ENCODE measurements around the gene GGA2. TPM values are rescaled to one million over a fixed set of nuclear protein-coding genes. Genes with fewer than 3 reads are reported as not detected.

The GGA2 gene
- polyA plus RNA-seq, 2 donors: 12.6 to 15.9 TPM

DNA sequence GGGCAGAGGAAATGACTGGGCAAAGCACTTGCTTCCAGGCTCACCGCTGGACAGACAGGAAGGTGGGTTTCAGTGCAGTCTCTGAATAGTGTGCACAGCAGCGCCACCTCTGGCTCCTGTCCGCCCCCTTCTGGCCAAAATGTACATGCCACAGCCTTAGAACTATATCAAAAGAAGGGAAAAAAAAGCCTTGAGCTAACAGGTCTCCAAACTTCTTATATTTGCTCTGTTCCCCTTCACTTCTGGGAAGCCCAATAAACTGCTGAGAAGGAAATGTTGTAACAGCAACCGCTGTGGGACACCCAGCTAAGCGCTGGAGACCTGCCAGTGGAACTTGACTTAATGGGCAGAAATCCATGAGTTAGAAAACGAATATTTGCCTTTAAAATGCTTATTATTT lies 74.8 kb downstream of the GGA2 start:
- peaks cover 0 to 4% of the 10 kb centered on the region in 2 donors for H3K36me3 ChIP-seq (ENCODE audit: control insufficient read depth in 2 of 2, insufficient read depth in 2 of 2, low read length in 1 of 2)
- H3K4me3 ChIP-seq (ENCODE audit: low read depth in 1 of 2, low read length in 2 of 2): no peak overlapping the region
- H3K4me1 ChIP-seq (ENCODE audit: control insufficient read depth in 2 of 2, insufficient read depth in 2 of 2, low read length in 1 of 2): no peaks in the 10 kb centered on the region
- H3K9me3 ChIP-seq (ENCODE audit: control insufficient read depth in 2 of 2, insufficient read depth in 1 of 2, low read depth in 1 of 2, low read length in 1 of 2): no peaks in the 10 kb centered on the region
- H3K27ac ChIP-seq (ENCODE audit: low read depth in 2 of 2, low read length in 1 of 2): no peak overlapping the region
- 44 to 48% methylated on average over 6 of the region's 6 CpGs for WGBS, 2 donors
- no peaks in the 10 kb centered on the region for H3K27me3 ChIP-seq (ENCODE audit: control insufficient read depth in 1 of 2, insufficient read depth in 2 of 2, low read length in 2 of 2)

DNA sequence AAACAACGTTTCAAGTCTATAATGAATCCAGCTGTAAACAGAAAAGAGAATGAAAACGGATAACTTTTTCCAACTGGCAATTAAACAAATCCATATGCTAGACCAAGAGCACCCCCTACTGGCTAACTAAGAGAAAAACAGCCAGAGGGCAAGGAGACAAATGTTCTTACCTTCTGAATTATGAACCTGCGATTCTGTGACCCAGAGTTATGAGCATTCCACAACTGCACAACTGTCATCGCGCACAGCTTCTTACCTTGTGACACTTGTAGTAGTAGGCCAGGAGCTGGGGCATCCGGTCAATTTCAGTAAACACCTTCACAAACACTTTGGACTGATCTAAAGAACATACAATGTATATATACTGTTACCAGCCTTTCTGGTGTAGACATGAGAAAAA lies 75.9 kb downstream of the GGA2 start:
- H3K27me3 ChIP-seq (ENCODE audit: control insufficient read depth in 1 of 2, insufficient read depth in 2 of 2, low read length in 2 of 2): no peaks in the 10 kb centered on the region
- H3K36me3 ChIP-seq (ENCODE audit: control insufficient read depth in 2 of 2, insufficient read depth in 2 of 2, low read length in 1 of 2): peaks cover 0 to 4% of the 10 kb centered on the region in 2 donors
- H3K27ac ChIP-seq (ENCODE audit: low read depth in 2 of 2, low read length in 1 of 2): no peak overlapping the region
- H3K9me3 ChIP-seq (ENCODE audit: control insufficient read depth in 2 of 2, insufficient read depth in 1 of 2, low read depth in 1 of 2, low read length in 1 of 2): no peaks in the 10 kb centered on the region
- H3K4me3 ChIP-seq (ENCODE audit: low read depth in 1 of 2, low read length in 2 of 2): no peak overlapping the region
- 17 to 19% methylated on average over 6 of the region's 6 CpGs for WGBS, 2 donors
- no peaks in the 10 kb centered on the region for H3K4me1 ChIP-seq (ENCODE audit: control insufficient read depth in 2 of 2, insufficient read depth in 2 of 2, low read length in 1 of 2)

DNA sequence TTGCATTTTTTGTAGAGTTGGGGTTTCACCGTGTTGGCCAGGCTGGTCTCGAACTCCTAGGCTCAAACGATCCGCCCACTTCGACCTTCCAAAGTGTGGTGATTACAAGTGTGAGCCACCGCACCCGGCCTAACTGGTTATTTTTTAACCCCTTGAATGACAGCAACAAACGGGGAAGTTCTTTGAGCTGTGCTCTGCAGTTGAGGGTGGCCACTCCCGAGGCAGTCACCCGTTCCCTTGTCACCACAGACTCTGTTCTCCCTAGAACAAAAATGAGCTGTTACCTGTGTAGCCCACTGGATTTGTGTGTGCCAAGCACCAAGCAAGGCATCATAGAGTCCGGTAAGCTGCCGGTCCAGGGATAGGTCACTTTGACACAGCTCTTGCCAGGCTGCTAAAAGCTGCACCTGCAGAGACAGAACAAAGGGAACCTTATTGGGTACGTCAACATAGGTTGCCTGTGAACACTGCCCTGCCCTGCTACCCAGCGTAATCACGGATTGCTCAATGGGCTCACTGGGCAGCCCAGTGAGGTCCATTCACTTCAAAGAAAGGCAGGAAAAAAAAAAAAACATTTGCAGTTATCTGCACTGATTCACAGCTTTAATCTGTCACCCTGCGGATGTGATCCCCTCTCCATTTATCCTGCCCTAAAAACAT lies 76.9 kb downstream of the GGA2 start:
- Histone ChIP-seq H3K27ac (ENCODE audit: low read depth in 2 of 2, low read length in 1 of 2) (peak overlapping the region; percentile 76 to 91), H3K4me3 (ENCODE audit: low read depth in 1 of 2, low read length in 2 of 2) (no peak overlapping the region), H3K9me3 (ENCODE audit: control insufficient read depth in 2 of 2, insufficient read depth in 1 of 2, low read depth in 1 of 2, low read length in 1 of 2) (no peaks in the 10 kb centered on the region), H3K27me3 (ENCODE audit: control insufficient read depth in 1 of 2, insufficient read depth in 2 of 2, low read length in 2 of 2) (no peaks in the 10 kb centered on the region), H3K4me1 (ENCODE audit: control insufficient read depth in 2 of 2, insufficient read depth in 2 of 2, low read length in 1 of 2) (no peaks in the 10 kb centered on the region), H3K36me3 (ENCODE audit: control insufficient read depth in 2 of 2, insufficient read depth in 2 of 2, low read length in 1 of 2) (peaks cover 0 to 4% of the 10 kb centered on the region in 2 donors)
- 61 to 68% methylated on average over 16 of the region's 16 CpGs for WGBS, 2 donors

GRCh38 chr16:23432176-23433128 lies 77.8 kb downstream of the GGA2 start:
- no peak overlapping the region for H3K4me3 ChIP-seq (ENCODE audit: low read depth in 1 of 2, low read length in 2 of 2)
- H3K9me3 ChIP-seq (ENCODE audit: control insufficient read depth in 2 of 2, insufficient read depth in 1 of 2, low read depth in 1 of 2, low read length in 1 of 2): no peaks in the 10 kb centered on the region
- no peaks in the 10 kb centered on the region for H3K4me1 ChIP-seq (ENCODE audit: control insufficient read depth in 2 of 2, insufficient read depth in 2 of 2, low read length in 1 of 2)
- H3K27ac ChIP-seq (ENCODE audit: low read depth in 2 of 2, low read length in 1 of 2): peak overlapping the region; percentile 44 to 78
- no peaks in the 10 kb centered on the region for H3K27me3 ChIP-seq (ENCODE audit: control insufficient read depth in 1 of 2, insufficient read depth in 2 of 2, low read length in 2 of 2)
- H3K36me3 ChIP-seq (ENCODE audit: control insufficient read depth in 2 of 2, insufficient read depth in 2 of 2, low read length in 1 of 2): peaks cover 0 to 4% of the 10 kb centered on the region in 2 donors
- 85 to 92% methylated on average over 10 of the region's 10 CpGs for WGBS, 2 donors

DNA sequence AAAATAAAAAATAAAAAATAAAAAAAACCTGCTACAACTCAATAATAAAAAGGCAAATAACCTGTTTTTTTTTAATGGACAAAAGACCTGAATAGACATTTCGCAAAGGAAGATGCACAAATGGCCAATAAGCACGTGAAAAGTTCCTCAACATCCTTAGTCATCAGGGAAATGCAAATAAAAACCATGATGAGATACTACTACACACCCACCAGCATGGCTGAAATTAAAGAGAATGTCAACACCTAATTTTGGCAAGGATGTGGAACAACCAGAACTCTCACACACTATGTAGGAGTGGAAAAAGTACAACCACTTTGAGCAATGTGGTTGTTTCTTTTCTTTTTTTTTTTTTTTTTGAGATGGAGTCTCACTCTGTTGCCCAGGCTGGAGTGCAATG lies 81.9 kb downstream of the GGA2 start:
- Histone ChIP-seq H3K4me3 (ENCODE audit: low read depth in 1 of 2, low read length in 2 of 2) (no peak overlapping the region), H3K27me3 (ENCODE audit: control insufficient read depth in 1 of 2, insufficient read depth in 2 of 2, low read length in 2 of 2) (no peaks in the 10 kb centered on the region), H3K36me3 (ENCODE audit: control insufficient read depth in 2 of 2, insufficient read depth in 2 of 2, low read length in 1 of 2) (peaks cover 0 to 2% of the 10 kb centered on the region in 2 donors), H3K4me1 (ENCODE audit: control insufficient read depth in 2 of 2, insufficient read depth in 2 of 2, low read length in 1 of 2) (peaks cover 0 to under 1% of the 10 kb centered on the region in 2 donors), H3K27ac (ENCODE audit: low read depth in 2 of 2, low read length in 1 of 2) (no peak overlapping the region), H3K9me3 (ENCODE audit: control insufficient read depth in 2 of 2, insufficient read depth in 1 of 2, low read depth in 1 of 2, low read length in 1 of 2) (no peaks in the 10 kb centered on the region)
- WGBS, 2 donors: 57 to 72% methylated on average over 2 of the region's 2 CpGs

GRCh38 chr16:23424292-23424958 lies 85.9 kb downstream of the GGA2 start:
- Histone ChIP-seq H3K27me3 (ENCODE audit: control insufficient read depth in 1 of 2, insufficient read depth in 2 of 2, low read length in 2 of 2) (no peaks in the 10 kb centered on the region), H3K9me3 (ENCODE audit: control insufficient read depth in 2 of 2, insufficient read depth in 1 of 2, low read depth in 1 of 2, low read length in 1 of 2) (no peaks in the 10 kb centered on the region), H3K36me3 (ENCODE audit: control insufficient read depth in 2 of 2, insufficient read depth in 2 of 2, low read length in 1 of 2) (peaks cover 0 to 2% of the 10 kb centered on the region in 2 donors), H3K4me3 (ENCODE audit: low read depth in 1 of 2, low read length in 2 of 2) (no peak overlapping the region), H3K4me1 (ENCODE audit: control insufficient read depth in 2 of 2, insufficient read depth in 2 of 2, low read length in 1 of 2) (peaks cover 0 to 4% of the 10 kb centered on the region in 2 donors), H3K27ac (ENCODE audit: low read depth in 2 of 2, low read length in 1 of 2) (peak overlapping the region; percentile 98 to 99)
- 47 to 58% methylated on average over 14 of the region's 14 CpGs for WGBS, 2 donors

DNA sequence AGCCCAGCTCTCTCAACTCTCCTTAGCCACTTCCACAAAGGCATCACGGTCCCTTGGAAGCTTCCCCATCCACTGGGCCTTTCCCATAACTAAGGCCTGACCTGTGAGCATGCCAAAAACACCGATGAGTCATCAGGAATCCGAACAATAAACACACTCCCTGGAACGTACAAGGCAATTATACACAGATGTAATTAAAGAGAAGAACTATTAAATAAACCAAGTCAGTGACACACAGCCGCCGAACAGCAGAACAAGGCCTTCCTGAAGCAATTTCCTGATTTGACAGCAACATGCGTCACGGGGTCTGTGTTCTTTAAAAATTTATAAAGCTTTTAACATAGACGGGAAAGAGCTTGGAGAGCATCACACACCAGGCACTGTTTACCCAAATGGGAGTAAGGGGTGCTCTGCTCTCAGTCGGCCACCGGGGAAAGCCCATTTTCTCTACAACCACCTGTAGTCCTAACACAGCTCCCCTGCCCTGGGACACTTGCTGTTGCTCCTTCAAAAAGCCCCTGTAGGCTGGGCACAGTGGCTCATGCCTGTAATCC lies 86.7 kb downstream of the GGA2 start:
- peaks cover 0 to 4% of the 10 kb centered on the region in 2 donors for H3K4me1 ChIP-seq (ENCODE audit: control insufficient read depth in 2 of 2, insufficient read depth in 2 of 2, low read length in 1 of 2)
- H3K36me3 ChIP-seq (ENCODE audit: control insufficient read depth in 2 of 2, insufficient read depth in 2 of 2, low read length in 1 of 2): peaks cover 0 to 2% of the 10 kb centered on the region in 2 donors
- H3K27me3 ChIP-seq (ENCODE audit: control insufficient read depth in 1 of 2, insufficient read depth in 2 of 2, low read length in 2 of 2): no peaks in the 10 kb centered on the region
- H3K27ac ChIP-seq (ENCODE audit: low read depth in 2 of 2, low read length in 1 of 2): peak overlapping the region; percentile 98 to 99
- no peak overlapping the region for H3K4me3 ChIP-seq (ENCODE audit: low read depth in 1 of 2, low read length in 2 of 2)
- 16 to 29% methylated on average over 11 of the region's 11 CpGs for WGBS, 2 donors
- H3K9me3 ChIP-seq (ENCODE audit: control insufficient read depth in 2 of 2, insufficient read depth in 1 of 2, low read depth in 1 of 2, low read length in 1 of 2): no peaks in the 10 kb centered on the region

DNA sequence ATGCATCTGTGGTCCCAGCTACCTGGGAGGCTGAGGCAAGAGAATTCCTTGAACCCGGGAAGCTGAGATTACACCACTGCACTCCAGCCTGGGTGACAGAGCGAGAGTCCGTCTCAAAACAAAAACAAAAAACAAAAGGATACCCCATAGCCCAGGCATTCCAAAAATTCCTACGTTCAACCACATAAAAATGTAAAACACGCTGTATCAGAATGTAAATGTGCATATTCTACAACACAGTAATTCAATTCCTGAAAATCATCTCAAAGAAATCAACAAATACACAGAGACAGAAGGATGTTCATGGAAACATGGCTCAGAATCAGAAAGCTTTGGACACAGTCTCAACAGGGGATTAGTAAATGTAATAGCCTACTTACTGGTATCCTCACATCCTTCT lies 90.3 kb downstream of the GGA2 start:
- peaks cover 0 to 9% of the 10 kb centered on the region in 2 donors for H3K36me3 ChIP-seq (ENCODE audit: control insufficient read depth in 2 of 2, insufficient read depth in 2 of 2, low read length in 1 of 2)
- no peaks in the 10 kb centered on the region for H3K27me3 ChIP-seq (ENCODE audit: control insufficient read depth in 1 of 2, insufficient read depth in 2 of 2, low read length in 2 of 2)
- no peak overlapping the region for H3K4me3 ChIP-seq (ENCODE audit: low read depth in 1 of 2, low read length in 2 of 2)
- WGBS, 2 donors: 70 to 85% methylated on average over 5 of the region's 5 CpGs
- H3K4me1 ChIP-seq (ENCODE audit: control insufficient read depth in 2 of 2, insufficient read depth in 2 of 2, low read length in 1 of 2): peaks cover 0 to 4% of the 10 kb centered on the region in 2 donors
- H3K9me3 ChIP-seq (ENCODE audit: control insufficient read depth in 2 of 2, insufficient read depth in 1 of 2, low read depth in 1 of 2, low read length in 1 of 2): no peaks in the 10 kb centered on the region
- no peak overlapping the region for H3K27ac ChIP-seq (ENCODE audit: low read depth in 2 of 2, low read length in 1 of 2)

GRCh38 chr16:23416816-23417215 lies 93.5 kb downstream of the GGA2 start:
- Histone ChIP-seq H3K9me3 (ENCODE audit: control insufficient read depth in 2 of 2, insufficient read depth in 1 of 2, low read depth in 1 of 2, low read length in 1 of 2) (no peaks in the 10 kb centered on the region), H3K4me3 (ENCODE audit: low read depth in 1 of 2, low read length in 2 of 2) (no peak overlapping the region), H3K4me1 (ENCODE audit: control insufficient read depth in 2 of 2, insufficient read depth in 2 of 2, low read length in 1 of 2) (no peaks in the 10 kb centered on the region), H3K27ac (ENCODE audit: low read depth in 2 of 2, low read length in 1 of 2) (no peak overlapping the region), H3K27me3 (ENCODE audit: control insufficient read depth in 1 of 2, insufficient read depth in 2 of 2, low read length in 2 of 2) (no peaks in the 10 kb centered on the region), H3K36me3 (ENCODE audit: control insufficient read depth in 2 of 2, insufficient read depth in 2 of 2, low read length in 1 of 2) (peaks cover 2 to 21% of the 10 kb centered on the region in 2 donors)
- WGBS, 2 donors: 91 to 93% methylated on average over 7 of the region's 7 CpGs
